HG03439 (cell line): Measurements from ENCODE around the gene CD6.
"Not testable (repeated sequence)": the region's sequence is repeated elsewhere in the genome, so short reads cannot be mapped to it uniquely, and the experiment has no call there.

Experiments used
- ATAC-seq: cut with Tn5 transposase; IDR thresholded peaks from one replicate; pipeline ENCODE4 v1.9.1; 2021; ENCODE audit warnings: mild to moderate bottlenecking, moderate library complexity; ENCODE audit not compliant: unreplicated experiment

CD6 gene

DNA sequence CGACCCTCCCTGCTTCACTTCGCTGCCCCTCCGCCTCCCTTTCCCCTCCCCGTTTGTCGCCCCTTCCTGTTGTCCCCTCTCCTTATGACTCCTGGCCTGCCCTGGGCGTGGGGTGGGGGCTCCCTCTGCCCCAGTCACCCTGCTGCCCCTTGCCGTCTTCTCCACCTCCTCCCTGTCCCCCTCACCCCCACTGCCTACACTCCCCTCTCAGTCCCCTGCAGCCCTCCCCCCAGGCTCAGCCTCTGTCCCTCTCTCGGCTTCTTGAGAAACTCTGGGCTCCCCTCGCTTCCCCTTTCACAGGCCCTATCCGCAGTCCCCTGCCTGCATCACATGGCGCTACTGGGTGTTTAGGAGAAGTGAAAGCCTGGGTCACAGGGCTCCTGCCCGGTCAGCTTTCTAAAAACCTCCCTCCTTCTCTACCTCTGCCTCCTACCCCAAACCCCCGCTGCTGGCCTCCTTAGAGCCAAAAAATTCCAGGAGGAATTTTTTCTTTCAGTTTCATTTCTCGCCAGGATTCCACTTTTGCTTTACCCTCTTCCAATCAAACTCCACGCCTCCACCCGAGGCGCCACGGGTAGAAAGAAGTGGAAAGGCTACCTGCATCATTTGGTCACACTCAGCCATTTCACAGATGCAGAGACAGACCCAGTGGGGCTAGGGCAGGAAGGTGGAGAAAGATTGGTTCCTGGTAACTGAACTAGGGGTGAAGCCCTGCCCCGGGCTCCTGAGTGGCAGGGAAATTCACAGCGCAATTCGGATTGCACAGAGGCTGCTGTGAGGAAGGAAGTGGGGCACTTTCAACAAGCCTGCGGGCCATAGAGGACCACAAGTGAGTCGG, 19.4 kb upstream of the CD6 start, which contains the start of gene SLC15A3:
Gene SLC15A3 (minus strand): TSS at position 273 of the 838 bp plus-strand sequence. CDS start 625 bp downstream, outside the sequence.
- ATAC-seq: peak; percentile 54

DNA sequence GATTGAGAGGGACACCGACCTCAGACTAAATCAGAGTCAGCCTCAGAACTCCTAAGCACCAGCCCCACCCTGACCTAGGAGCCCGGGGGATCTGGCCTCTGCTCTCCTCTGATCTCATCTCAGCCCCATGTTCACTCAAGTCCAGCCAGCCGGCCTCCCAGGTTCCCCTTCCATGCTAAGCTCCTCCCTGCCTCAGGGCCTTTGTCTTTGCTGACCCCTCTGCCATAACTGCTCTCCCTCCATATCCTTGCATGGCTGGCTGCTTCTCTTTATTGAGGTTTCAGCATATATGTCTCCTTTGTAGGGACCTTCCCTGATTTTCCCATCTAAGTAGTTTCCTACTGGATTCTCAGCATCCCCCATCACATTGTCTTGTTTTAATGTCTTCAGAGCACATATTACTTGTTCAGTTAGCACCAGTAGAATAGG, 18.7 kb upstream of the CD6 start:
- ATAC-seq: no peak

DNA sequence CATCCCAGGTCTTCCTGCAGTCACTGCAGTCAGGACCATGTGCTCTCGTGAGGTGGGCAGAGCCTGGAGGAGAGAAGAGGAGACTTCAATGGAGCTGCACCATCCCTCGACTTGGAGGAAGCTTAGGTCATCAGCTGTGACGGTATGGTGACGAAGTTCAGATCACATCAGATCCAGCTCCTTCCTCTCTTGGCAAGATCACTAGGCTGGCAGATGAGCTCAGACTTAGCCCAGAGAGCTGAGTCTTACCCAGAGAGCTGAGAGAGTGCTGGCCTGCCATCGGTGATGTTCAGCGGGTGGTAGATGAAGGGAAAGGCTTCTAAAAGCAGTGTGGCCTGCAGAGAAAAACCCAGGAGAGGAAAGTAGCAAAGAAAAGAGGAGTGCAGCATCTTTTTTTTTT, 17.7 kb upstream of the CD6 start:
- no peak for ATAC-seq

DNA sequence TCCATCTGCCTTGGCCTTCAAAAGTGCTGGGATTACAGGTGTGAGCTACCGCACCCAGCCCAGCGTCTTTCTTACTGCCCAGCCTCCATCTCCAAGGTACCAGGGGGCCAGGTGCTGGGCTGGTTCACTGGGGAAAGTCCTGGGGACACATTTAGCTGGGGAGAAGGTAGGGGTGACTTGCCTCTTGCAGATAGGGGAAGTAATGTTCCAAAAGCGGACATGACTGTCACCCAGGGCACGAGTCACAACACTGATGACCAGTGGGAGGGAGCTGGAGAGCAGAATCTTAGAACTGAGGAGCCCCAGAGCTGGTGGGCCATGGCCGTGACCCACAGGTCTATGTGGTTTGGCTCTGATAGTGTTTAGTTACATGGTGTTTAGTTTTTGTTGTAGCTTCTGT, 17.1 kb upstream of the CD6 start:
- ATAC-seq: no peak

DNA sequence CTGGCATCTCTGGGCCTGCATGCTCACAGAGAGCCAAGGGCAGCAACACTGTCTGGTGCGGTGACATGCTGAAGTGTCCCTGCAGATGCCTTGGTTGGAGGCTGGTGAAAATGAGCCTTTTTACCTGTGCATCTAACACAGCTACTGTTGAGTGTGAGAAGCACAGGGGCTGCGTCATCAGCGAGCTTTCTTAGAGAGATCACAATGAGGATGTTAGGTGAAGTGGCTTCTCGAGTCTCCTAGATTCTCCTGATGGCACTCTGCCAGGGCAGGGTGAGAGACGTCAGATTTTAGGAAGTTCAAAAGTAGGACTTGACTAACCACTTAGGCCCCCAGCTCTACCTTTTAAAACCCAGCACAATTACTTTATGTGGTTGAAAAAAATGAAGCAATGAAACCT, 15.9 kb upstream of the CD6 start:
- ATAC-seq: no peak

DNA sequence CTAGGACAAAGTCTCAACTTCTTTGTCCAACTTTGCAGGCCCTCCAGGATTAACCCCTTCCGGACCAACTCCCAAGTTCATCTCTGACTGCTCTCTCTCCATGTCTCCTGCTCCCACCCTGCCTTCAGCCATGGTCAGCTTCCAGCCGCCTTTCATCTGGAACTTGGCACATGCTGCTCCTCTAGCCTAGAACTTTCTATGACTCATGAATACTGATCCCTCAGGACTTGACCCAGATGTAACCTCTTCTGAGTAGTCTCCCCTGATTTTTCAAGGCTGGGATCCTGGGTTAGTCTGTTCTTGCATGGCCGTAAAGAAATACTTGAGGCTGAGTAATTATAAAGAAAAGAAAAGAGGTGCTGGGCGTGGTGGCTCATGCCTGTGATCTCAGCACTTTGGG, 14.3 kb upstream of the CD6 start:
- ATAC-seq: no peak

DNA sequence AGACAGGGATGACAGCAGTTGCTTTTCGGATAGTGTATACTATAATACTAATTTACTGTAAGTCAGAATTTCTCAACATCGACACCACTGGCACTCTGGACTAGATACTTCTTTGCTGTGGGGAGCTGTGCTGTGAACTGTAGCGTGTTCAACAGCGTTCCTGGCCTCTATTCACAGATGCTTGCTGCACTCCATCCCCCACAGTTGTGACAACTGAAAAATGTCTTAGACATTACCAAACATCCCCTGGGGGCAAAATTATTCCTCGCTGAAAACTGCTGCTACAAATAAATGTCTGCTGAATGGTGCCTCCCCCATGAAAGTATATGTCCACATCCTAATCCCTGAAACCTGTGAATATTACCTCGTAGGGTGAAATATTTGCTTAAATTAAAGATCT, 12.0 kb upstream of the CD6 start:
- no peak for ATAC-seq

DNA sequence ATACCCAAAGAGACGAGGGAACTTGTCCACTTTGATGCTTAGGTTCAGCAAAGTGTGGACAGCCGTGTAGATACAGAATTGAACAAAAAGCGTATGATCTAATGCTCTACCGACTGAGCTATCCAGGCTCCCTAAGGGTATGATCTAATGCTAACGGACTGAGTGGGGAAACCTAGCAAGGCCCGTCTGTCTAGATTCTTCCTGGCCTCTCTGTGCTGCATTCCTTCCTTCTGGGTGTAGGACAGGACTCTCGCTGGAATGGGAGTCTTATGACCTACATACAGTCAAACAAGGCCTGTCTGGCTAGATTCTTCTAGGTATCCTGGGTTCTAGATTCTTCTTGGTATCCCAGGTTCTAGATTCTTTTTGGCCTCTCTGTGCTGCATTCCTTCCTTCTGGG, 11.1 kb upstream of the CD6 start:
- ATAC-seq: no peak

DNA sequence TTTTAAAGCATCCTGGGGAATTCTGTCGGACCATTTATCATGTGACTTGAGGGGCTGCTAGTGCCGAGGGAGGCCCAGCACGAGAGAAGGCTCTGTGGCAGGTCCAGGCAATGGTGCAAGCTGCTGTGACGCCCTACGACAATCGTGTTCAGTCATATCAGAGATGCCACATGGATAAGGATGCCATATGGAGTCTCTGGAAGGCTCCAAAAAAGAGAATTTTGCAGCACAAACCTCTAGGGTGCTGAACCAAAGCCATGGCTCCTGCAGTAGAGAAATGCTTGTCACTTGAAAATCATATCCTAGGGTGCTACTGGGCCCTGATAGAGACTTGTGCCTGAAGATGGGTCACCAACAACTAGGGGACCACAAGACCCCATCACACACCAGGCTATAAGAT, 6.7 kb upstream of the CD6 start:
- no peak for ATAC-seq

DNA sequence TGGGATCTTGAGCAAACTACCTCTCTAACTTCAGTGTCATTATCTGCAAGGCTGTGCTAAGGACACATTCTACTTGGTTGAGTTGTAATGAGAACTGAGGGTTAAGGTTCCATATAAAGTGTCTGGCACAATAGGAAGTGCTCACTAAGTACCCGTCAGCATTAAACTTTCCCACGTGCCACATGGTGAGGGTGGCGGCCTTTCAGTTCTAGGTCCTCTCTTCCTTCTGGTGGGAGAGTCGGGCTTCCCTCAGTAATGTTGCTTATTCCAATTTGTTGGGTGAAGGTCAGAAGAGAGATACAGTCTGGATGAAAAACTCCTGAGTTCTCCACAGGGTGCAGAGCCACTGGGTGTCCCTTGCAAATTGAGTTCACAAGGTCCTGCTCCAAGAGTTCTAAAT, 4.6 kb upstream of the CD6 start:
- no peak for ATAC-seq

DNA sequence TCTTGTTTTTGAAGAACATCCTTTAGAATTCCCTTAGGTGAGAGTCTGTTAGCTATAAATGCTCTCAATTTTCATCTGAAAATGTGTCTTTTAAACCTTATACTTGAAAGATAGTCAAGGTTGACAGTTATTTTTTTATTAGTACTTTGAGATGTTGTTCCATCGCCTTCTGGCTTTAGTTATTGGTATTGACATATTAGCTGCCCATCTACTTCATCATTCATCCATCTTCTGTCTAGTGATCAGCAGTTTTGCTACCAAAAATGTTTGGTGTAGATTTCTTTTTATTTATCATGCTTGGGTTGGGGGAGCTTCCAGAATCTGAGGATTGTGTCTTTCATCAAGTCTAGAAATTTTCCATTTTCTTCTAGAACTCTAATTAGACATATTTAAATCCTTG, 3.3 kb upstream of the CD6 start:
- no peak for ATAC-seq

DNA sequence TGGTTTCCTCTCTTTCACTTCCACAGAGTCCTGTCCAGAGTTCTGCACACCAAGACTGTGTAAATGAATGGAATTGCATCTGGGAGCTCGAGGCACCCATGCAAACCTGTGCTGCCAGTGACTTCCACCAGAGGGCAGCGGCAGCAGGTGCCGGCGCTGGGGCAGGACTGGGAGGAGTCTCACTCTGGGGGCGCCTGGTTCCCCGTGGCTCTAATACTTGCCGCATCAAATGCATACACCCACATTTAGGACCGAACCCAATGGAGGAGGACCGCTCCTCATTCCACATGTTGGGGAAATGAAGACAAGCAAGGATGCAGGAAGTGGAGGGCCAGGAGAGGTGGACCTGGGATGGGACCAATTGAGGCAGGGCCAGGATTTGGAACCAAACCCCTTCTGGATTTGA, 1.1 kb upstream of the CD6 start:
- ATAC-seq: no peak

DNA sequence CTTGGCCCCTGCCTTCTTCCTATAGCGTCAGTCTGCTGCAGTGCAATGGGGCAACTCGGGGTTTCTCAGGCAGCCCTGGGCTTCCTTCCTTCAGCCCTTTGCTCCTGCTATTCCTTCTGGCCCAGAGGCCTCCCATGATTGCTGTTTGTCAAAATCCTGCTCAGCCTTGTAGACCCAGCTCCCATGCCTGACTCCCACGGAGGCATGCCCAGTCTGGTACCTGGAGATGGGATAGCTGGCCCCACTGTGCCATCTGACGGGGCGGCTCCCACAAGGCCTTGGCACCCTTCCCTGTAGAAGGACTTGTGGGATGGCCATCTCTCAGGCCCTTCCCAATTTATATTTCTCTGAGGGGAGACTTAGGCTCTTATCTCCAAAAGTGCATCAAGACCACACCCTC, 590 bp upstream of the CD6 start:
- ATAC-seq: no peak

DNA sequence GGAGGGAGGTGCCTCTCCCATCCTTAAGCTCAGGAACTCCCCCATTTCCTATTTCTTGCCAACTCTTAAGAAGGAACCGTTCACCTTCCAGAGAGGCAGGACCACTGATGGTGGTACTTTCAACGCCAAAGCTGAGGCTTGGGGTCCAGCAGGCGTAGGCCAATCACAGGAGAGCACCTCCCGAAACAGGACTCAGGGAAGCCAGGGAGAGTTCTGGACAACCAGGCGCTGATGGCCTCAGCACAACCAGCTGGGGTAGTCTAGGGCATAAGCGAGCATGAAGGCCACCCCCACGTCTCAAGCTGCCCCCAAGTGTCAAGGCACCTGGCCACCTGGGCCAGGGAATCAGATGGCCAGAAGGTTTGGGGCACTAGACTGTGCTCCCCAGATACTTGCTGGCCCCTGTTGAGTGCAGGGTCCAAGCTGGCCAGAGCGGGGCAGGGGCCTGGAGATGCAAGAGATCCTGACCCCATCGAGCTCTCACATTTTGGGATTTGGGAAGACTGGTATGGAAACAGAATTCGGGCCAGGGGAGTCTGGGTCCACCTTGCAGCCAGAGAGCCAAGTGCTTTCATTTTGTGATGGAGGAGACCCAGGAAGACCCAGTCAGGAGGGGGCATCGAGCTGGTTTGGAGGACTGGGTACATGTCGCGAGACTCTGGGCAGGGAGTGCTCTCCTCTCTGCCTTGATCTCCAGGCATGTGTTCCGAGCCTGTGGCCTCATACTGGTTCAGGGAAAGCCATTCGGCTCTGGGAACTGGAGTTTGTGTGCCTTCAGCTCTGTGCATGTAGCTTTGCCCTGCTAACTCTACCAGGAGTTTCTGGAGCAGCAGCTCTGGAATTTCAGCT, 926 bp downstream of the CD6 start:
- ATAC-seq: no peak

DNA sequence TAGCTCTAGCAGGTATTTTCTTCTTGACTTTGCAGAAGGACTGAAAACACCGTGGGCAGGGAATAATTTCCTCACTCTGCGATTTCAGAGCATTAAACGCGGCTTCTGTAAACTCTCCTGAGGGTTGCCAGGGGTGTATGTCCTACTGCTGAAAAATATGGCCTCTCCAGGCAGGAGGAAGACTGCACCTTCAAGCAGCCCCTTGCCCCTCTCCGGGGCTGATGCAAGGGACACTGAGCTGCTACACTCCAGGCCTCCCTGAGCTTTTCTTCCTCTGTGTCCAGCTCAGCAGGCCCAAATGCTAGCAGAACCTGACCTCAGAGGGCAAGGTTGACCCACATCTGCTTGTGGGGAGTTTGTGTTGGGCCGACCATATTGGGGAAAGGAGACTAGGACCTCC, 2.2 kb downstream of the CD6 start:
- no peak for ATAC-seq

DNA sequence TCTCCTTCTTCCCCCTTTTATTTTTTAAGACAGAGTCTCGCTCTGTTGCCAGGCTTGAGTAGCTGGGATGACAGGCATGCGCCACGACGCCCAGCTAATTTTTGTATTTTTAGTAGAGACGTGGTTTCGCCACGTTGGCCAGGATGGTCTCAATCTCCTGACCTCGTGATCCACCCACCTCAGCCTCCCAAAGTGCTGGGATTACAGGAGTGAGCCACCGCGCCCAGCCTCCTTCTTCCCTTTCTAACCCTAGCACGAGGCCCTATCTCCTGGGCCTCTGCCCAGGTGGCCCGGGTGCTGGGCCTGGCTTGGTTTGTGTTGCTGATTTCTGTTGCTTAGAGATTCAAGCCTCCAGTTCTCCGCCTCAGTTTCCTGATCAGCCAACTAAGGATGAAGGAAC, 2.8 kb downstream of the CD6 start:
- not testable (repeated sequence) for ATAC-seq

DNA sequence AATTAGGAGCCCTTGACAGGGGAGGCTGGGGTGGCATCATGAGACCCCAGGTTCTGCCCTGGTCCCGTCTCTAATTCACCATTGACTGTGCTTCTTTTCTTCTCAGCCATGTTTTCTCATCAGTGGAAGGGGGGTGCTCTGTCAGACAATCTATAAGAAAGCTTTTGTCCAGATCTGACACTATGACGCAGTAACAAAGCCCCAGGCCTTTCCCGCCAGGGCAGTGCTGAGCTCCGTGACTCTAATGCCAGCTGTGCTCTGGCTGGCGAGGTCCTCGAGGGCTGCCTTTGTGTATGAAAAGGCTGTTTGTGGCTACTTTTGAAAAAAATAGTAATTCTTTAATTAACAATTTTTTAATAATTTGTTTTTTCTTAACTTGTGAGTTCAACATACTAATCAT, 3.2 kb downstream of the CD6 start:
- ATAC-seq: no peak

DNA sequence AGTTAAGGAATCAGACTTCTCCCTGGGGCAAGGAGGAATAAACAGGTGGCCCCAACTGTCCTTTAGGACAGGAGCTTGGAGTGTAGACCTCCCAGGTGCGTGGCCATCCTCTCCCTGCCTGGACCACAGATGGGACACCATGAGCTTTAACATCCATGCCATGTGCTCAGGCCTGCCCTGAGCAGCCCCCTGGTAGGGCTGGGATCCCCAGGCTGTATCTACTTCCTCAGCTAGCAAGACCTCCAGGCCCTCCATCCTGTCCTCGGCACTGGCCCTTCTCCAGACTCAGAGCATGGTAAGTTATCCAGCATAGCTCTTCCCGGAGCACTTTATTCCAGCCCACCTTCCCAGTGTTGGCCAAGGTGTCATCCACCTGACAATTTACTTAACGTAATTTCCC, 5.7 kb downstream of the CD6 start:
- no peak for ATAC-seq

DNA sequence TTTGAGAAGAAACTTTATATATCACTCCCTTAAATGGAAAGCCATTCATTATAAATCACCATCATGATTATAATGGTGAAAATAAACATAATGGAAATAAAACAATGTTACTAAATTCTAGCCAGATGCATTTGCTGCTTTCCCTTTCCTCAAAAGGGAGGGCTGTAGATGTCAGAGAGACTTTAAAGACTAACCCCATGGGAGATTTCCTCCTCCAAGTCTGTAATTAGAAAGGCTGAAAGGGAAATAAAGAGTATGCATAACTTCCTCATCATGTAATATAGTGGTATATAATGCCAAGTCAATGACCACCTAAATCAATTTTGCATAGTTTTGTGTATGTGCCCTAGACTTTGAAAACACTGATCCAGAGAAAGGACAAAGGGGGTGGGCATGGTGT, 6.4 kb downstream of the CD6 start:
- no peak for ATAC-seq

DNA sequence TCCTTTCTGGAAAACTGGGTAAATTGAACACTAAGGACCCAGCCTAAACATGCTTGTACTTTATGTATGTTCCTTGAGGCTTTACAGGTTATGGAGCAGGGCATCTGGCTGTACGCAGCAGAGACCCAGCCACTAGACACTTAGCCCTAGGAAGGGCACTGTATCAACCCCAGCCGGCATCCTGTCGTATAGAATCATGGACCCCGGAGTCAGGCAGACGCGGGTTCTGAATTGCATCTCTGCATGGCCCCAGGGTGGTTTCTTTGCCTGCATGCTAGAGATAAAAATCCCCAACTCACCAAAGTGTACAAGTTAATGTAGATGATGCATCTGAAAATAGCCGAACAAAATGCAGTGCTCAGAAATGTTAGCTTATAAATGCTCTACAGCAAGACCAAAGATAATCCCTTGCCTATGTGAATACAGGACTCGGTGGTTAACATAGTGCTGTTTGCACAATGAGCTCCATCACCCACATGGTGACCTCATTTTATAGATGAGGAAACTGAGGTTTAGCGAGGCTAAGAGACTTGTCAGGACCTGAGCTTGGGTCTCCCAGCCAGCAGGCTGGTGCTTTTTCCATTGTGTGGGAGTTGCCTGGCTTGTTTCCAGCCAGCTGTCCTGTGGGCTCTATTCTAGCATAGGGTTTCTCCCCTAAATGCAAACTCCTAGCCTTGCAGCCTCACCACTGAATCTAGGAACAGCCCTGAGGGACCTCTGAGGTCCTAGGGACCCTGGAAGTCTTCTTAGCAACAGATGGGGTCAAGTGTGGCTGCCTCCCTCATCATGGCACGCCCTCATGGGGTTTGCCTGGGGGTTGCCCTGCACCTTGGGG, 7.3 kb downstream of the CD6 start:
- peak; percentile 51 for ATAC-seq

DNA sequence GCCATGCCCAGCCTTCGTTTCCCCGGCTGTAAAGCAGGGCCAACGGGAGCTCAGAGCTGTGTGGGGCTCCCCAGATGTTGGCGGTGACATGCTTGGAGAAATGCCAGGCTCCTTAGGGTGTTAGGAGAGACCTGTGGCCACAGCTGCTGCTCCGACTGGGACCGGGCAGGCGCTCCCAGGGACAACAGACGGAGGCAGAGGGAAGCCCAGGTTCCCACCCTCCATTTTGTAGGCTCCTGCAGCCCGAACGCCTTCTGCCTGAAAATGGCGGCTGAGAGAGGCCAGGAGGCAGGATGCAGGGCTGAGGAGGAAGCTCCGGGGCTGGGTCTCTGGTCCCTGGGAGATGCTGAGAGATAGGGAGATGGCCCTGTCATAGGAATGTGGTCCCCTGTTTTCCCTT, 10.0 kb downstream of the CD6 start:
- no peak for ATAC-seq
